ENCODE data around the gene CERK. TPM values are rescaled to one million over a fixed set of nuclear protein-coding genes. Genes with fewer than 3 reads are reported as not detected.

The CERK gene
- total RNA-seq, 2 donors from 2014 or later: 10.2 to 18.0 TPM

- 95% methylated on average over 9 of the region's 9 CpGs for WGBS
- TF ChIP-seq, protein P1, sequence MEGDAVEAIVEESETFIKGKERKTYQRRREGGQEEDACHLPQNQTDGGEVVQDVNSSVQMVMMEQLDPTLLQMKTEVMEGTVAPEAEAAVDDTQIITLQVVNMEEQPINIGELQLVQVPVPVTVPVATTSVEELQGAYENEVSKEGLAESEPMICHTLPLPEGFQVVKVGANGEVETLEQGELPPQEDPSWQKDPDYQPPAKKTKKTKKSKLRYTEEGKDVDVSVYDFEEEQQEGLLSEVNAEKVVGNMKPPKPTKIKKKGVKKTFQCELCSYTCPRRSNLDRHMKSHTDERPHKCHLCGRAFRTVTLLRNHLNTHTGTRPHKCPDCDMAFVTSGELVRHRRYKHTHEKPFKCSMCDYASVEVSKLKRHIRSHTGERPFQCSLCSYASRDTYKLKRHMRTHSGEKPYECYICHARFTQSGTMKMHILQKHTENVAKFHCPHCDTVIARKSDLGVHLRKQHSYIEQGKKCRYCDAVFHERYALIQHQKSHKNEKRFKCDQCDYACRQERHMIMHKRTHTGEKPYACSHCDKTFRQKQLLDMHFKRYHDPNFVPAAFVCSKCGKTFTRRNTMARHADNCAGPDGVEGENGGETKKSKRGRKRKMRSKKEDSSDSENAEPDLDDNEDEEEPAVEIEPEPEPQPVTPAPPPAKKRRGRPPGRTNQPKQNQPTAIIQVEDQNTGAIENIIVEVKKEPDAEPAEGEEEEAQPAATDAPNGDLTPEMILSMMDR (IDR thresholded peaks at IDR 0.05): no peak
- TF ChIP-seq POLR2AphosphoS5 (IDR thresholded peaks at IDR 0.05) (no peak), POLR2A (IDR thresholded peaks at IDR 0.05) (no peak)
- intact Hi-C loops (cut with DNase I): no loop called here
- H3K36me3 ChIP-seq: no peaks in the 10 kb centered on the region
- H3K27ac ChIP-seq: no peak overlapping the region
- no peaks in the 10 kb centered on the region for H3K9me3 ChIP-seq
- no peaks in the 10 kb centered on the region for H3K4me1 ChIP-seq (replicated peaks)
- DNase-seq (ENCODE audit: low spot score): no peak
- H3K27me3 ChIP-seq (replicated peaks; ENCODE audit: insufficient read depth): no peaks in the 10 kb centered on the region
- no peak overlapping the region for H3K4me3 ChIP-seq
These were observed 41.6 kb upstream of the CERK start for GRCh38 chr22:46779651-46780050.

DNA sequence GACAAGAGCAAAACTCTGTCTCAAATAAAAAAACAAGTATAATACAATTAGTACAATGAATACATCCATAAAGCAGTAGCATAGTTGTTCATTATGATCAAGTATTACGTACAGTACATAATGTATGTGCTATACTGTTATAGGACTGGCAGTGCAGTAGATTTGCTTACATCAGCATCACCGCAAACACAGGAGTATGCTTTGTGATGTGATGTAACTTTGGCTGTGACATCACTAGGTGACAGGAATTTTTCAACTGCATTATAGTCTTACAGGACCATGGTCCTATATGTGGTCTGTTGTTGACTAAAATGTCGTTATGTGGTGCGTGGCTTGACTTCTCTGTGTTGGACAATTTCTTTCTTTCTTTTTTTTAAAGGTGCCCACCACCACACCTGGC, 41.0 kb upstream of the CERK start:
- 98% methylated on average over 4 of the region's 4 CpGs for WGBS
- H3K4me3 ChIP-seq: no peak overlapping the region
- no peak overlapping the region for H3K27ac ChIP-seq
- TF ChIP-seq, protein P1 (IDR thresholded peaks at IDR 0.05): no peak
- TF ChIP-seq POLR2A (IDR thresholded peaks at IDR 0.05) (no peak), POLR2AphosphoS5 (IDR thresholded peaks at IDR 0.05) (no peak)
- no peaks in the 10 kb centered on the region for H3K36me3 ChIP-seq
- H3K27me3 ChIP-seq (replicated peaks; ENCODE audit: insufficient read depth): no peaks in the 10 kb centered on the region
- no peaks in the 10 kb centered on the region for H3K4me1 ChIP-seq (replicated peaks)
- H3K9me3 ChIP-seq: no peaks in the 10 kb centered on the region
- DNase-seq (ENCODE audit: low spot score): no peak
- intact Hi-C loops (cut with DNase I): no loop called here

- no peak for DNase-seq (ENCODE audit: low spot score)
- intact Hi-C loops (cut with DNase I): no loop called here
- H3K36me3 ChIP-seq: no peaks in the 10 kb centered on the region
- H3K4me1 ChIP-seq (replicated peaks): no peaks in the 10 kb centered on the region
- H3K27ac ChIP-seq: no peak overlapping the region
- no peak overlapping the region for H3K4me3 ChIP-seq
- H3K9me3 ChIP-seq: no peaks in the 10 kb centered on the region
- 67% methylated on average over 11 of the region's 11 CpGs for WGBS
- TF ChIP-seq POLR2A (IDR thresholded peaks at IDR 0.05) (no peak), POLR2AphosphoS5 (IDR thresholded peaks at IDR 0.05) (no peak)
- TF ChIP-seq, protein P1 (IDR thresholded peaks at IDR 0.05): no peak
- H3K27me3 ChIP-seq (replicated peaks; ENCODE audit: insufficient read depth): no peaks in the 10 kb centered on the region
These were observed 39.5 kb upstream of the CERK start for GRCh38 chr22:46777609-46777970.

GRCh38 chr22:46776876-46777608, 39.0 kb upstream of the CERK start:
- Histone ChIP-seq H3K36me3 (no peaks in the 10 kb centered on the region), H3K27me3 (replicated peaks; ENCODE audit: insufficient read depth) (no peaks in the 10 kb centered on the region), H3K27ac (no peak overlapping the region), H3K4me3 (no peak overlapping the region), H3K4me1 (replicated peaks) (no peaks in the 10 kb centered on the region), H3K9me3 (no peaks in the 10 kb centered on the region)
- TF ChIP-seq POLR2A (IDR thresholded peaks at IDR 0.05) (no peak), POLR2AphosphoS5 (IDR thresholded peaks at IDR 0.05) (no peak)
- TF ChIP-seq, protein P1 (IDR thresholded peaks at IDR 0.05): no peak
- WGBS: 75% methylated on average over 18 of the region's 18 CpGs
- intact Hi-C loops (cut with DNase I): no loop called here
- DNase-seq (ENCODE audit: low spot score): no peak
